Mesenchymal stem cell (in vitro differentiated cells and primary cell): ENCODE results near the gene NCOA1.

ENCODE experiments used
- DNase-seq: peaks from one replicate; pipeline ENCODE4 v3.0.0-alpha.2; 2013
- H2AFZ ChIP-seq: one replicate; pipeline ENCODE4 v1.6.1; 2013; ENCODE audit warnings: low read depth, mild to moderate bottlenecking, control low read depth, inconsistent platforms, low read length, moderate library complexity
- H2AK5ac ChIP-seq: 2 replicates; pipeline ENCODE4 v1.6.1; 2013; ENCODE audit warnings: low read length, moderate library complexity, mild to moderate bottlenecking, inconsistent platforms; ENCODE audit not compliant: severe bottlenecking
- H2BK120ac ChIP-seq: one replicate; pipeline ENCODE4 v1.6.1; 2013; ENCODE audit warnings: low read depth, mild to moderate bottlenecking, inconsistent platforms, low read length, moderate library complexity
- H2BK12ac ChIP-seq, 2 experiments: one replicate each; pipeline ENCODE4 v1.6.1; 2013; ENCODE audit warnings: inconsistent platforms in 2 of 2, low read length in 2 of 2, mild to moderate bottlenecking in 2 of 2, moderate library complexity in 2 of 2, control low read depth in 1 of 2
- H2BK15ac ChIP-seq: one replicate; pipeline ENCODE4 v1.6.1; 2013; ENCODE audit warnings: mild to moderate bottlenecking, low read depth, inconsistent platforms; ENCODE audit not compliant: poor library complexity, severe bottlenecking
- H2BK5ac ChIP-seq: 2 replicates; pipeline ENCODE4 v1.6.1; 2013; ENCODE audit warnings: low read depth, mild to moderate bottlenecking, low read length, control low read depth, inconsistent platforms; ENCODE audit not compliant: poor library complexity, severe bottlenecking
- H3K14ac ChIP-seq, 2 experiments: one replicate each; pipeline ENCODE4 v1.6.1; 2013; ENCODE audit warnings: inconsistent platforms in 2 of 2, low read length in 2 of 2, control low read depth in 1 of 2, mild to moderate bottlenecking in 1 of 2, moderate library complexity in 1 of 2
- H3K18ac ChIP-seq, 2 experiments: one replicate each; pipeline ENCODE4 v1.6.1; 2013; ENCODE audit warnings: inconsistent platforms in 2 of 2, low read length in 2 of 2, control low read depth in 1 of 2, low read depth in 1 of 2, mild to moderate bottlenecking in 1 of 2
- H3K23ac ChIP-seq, 2 experiments: one replicate each; pipeline ENCODE4 v1.6.1; 2013; ENCODE audit warnings: inconsistent platforms in 2 of 2, low read length in 2 of 2, mild to moderate bottlenecking in 2 of 2, moderate library complexity in 2 of 2, control low read depth in 1 of 2
- H3K27ac ChIP-seq: 2 replicates; pipeline ENCODE4 v1.5.1; 2013; ENCODE audit warnings: mild to moderate bottlenecking, moderate library complexity, low read length, control low read depth, inconsistent platforms; ENCODE audit not compliant: poor library complexity, severe bottlenecking
- H3K27me3 ChIP-seq, 2 experiments: 2 replicates each; pipeline versions ENCODE4 v1.6.1 to v1.7.0; 2013; ENCODE audit warnings: low read length in 2 of 2, mild to moderate bottlenecking in 2 of 2, moderate library complexity in 2 of 2, control low read depth in 1 of 2, inconsistent platforms in 1 of 2; ENCODE audit not compliant: control insufficient read depth in 1 of 2, insufficient read depth in 1 of 2
- H3K36me3 ChIP-seq, 2 experiments: 2 replicates each; pipeline versions ENCODE4 v1.6.1 to v1.7.0; 2013; ENCODE audit warnings: low read length in 2 of 2, control low read depth in 1 of 2, inconsistent platforms in 1 of 2, low read depth in 1 of 2, mild to moderate bottlenecking in 1 of 2; ENCODE audit not compliant: insufficient read depth in 2 of 2, control insufficient read depth in 1 of 2
- H3K4ac ChIP-seq, 2 experiments: one replicate each; pipeline ENCODE4 v1.6.1; 2013; ENCODE audit warnings: inconsistent platforms in 2 of 2, low read length in 2 of 2, mild to moderate bottlenecking in 2 of 2, moderate library complexity in 2 of 2, control low read depth in 1 of 2, low read depth in 1 of 2
- H3K4me1 ChIP-seq: 2 replicates; pipeline ENCODE4 v1.6.1; 2013; ENCODE audit warnings: low read depth, low read length, control low read depth; ENCODE audit not compliant: control insufficient read depth, insufficient read depth
- H3K4me2 ChIP-seq: 2 replicates; pipeline ENCODE4 v1.6.1; 2013; ENCODE audit warnings: low read length, mild to moderate bottlenecking, inconsistent platforms; ENCODE audit not compliant: poor library complexity, severe bottlenecking
- H3K4me3 ChIP-seq, 2 experiments: 2 replicates each; pipeline versions ENCODE4 v1.5.1 to v1.7.0; 2013; ENCODE audit warnings: low read length in 2 of 2, mild to moderate bottlenecking in 2 of 2, control low read depth in 1 of 2, low read depth in 1 of 2; ENCODE audit not compliant: insufficient read depth in 1 of 2
- H3K79me1 ChIP-seq: replicated peaks from 2 replicates; pipeline ENCODE4 v1.6.1; 2013; ENCODE audit warnings: mild to moderate bottlenecking, control low read depth, low read length, inconsistent platforms; ENCODE audit not compliant: poor library complexity, severe bottlenecking
- H3K9ac ChIP-seq: 2 replicates; pipeline ENCODE4 v1.7.0; 2013; ENCODE audit warnings: mild to moderate bottlenecking, low read length, moderate library complexity
- H3K9me3 ChIP-seq: 2 replicates; pipeline ENCODE4 v1.7.0; 2013; ENCODE audit warnings: mild to moderate bottlenecking, low read length; ENCODE audit not compliant: control insufficient read depth
- H4K8ac ChIP-seq: one replicate; pipeline ENCODE4 v1.6.1; 2013; ENCODE audit warnings: inconsistent platforms, mild to moderate bottlenecking, low read length, moderate library complexity
- H4K91ac ChIP-seq: one replicate; pipeline ENCODE4 v1.6.1; 2013; ENCODE audit warnings: mild to moderate bottlenecking, low read length, inconsistent platforms
- WGBS: methylation state at CpG from one replicate; pipeline ENCODE4 v1.1.7; 2013; ENCODE audit warnings: mixed read lengths; 5-methylcytosine and 5-hydroxymethylcytosine counted together

NCOA1 gene

DNA sequence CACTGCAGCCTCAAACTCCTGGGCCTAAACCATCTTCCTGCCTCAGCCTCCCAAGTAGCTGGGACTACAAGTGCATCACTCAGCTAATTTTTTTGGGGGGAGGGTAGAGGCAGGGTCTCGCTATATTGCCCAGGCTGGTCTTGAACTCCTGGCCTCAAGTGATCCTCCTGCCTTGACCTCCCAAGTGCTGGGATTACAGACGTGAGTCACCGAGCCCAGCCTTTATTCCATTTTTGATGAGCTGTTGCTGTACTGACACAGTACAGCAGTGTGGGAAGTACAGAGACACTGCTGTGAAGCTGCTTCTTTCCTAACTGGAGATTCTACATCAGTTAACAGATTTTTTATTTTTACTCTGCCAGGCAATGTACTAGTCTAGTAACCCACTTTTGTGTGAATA is 283.3 kb downstream of the NCOA1 start:
- H2AK5ac ChIP-seq = no peak overlapping the region
- H3K9me3 ChIP-seq = no peaks in the 10 kb centered on the region
- H4K8ac ChIP-seq = no peak overlapping the region
- no peaks in the 10 kb centered on the region for H3K4me1 ChIP-seq
- no peak overlapping the region for H2BK12ac ChIP-seq
- H3K9ac ChIP-seq = no peak overlapping the region
- no peak overlapping the region for H2AFZ ChIP-seq
- no peak overlapping the region for H3K4me3 ChIP-seq
- WGBS = 87% methylated on average over 3 of the region's 3 CpGs
- H3K14ac ChIP-seq = no peak overlapping the region
- no peak overlapping the region for H2BK15ac ChIP-seq
- no peak for DNase-seq
- H3K4me2 ChIP-seq = no peak overlapping the region
- H3K36me3 ChIP-seq = peaks cover 4 to 7% of the 10 kb centered on the region in 2 experiments
- H4K91ac ChIP-seq = no peak overlapping the region
- H3K79me1 ChIP-seq = no peaks in the 10 kb centered on the region
- no peaks in the 10 kb centered on the region for H3K27me3 ChIP-seq
- H2BK120ac ChIP-seq = no peak overlapping the region
- no peak overlapping the region for H3K23ac ChIP-seq
- no peak overlapping the region for H3K18ac ChIP-seq
- no peak overlapping the region for H3K4ac ChIP-seq
- no peak overlapping the region for H3K27ac ChIP-seq
- H2BK5ac ChIP-seq = no peak overlapping the region

DNA sequence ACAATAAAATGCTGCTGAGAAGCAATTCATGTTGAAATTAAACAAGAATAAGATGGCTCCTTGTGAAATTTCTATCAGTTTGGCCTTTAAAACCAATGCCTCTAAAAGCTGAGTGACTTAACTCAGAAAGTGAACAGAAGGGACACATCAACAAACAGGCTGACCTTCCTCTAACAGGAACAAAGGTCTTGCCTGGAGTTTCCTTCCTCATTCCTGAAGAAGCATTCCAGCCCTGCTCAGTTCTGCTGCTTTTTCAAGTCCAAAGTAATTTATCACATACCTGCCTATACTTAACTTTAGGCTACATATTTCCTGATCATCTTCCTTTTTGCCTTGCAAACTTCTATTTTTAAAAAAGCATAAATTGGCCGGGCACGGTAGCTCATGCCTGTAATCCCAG is 288.1 kb downstream of the NCOA1 start:
- H2BK15ac ChIP-seq = no peak overlapping the region
- H2AK5ac ChIP-seq = no peak overlapping the region
- no peaks in the 10 kb centered on the region for H3K27me3 ChIP-seq
- H3K27ac ChIP-seq = no peak overlapping the region
- no peak overlapping the region for H2AFZ ChIP-seq
- H3K4me1 ChIP-seq = no peaks in the 10 kb centered on the region
- H2BK120ac ChIP-seq = no peak overlapping the region
- no peak for DNase-seq
- no peak overlapping the region for H3K23ac ChIP-seq
- H3K9ac ChIP-seq = no peak overlapping the region
- no peak overlapping the region for H2BK12ac ChIP-seq
- no peak overlapping the region for H2BK5ac ChIP-seq
- no peaks in the 10 kb centered on the region for H3K36me3 ChIP-seq
- no peak overlapping the region for H4K8ac ChIP-seq
- no peak overlapping the region for H3K14ac ChIP-seq
- H3K9me3 ChIP-seq = no peaks in the 10 kb centered on the region
- no peak overlapping the region for H3K4me3 ChIP-seq
- H3K18ac ChIP-seq = no peak overlapping the region
- no peak overlapping the region for H3K4ac ChIP-seq
- WGBS = 96% methylated on average over 2 of the region's 2 CpGs
- H3K4me2 ChIP-seq = no peak overlapping the region
- no peak overlapping the region for H4K91ac ChIP-seq
- H3K79me1 ChIP-seq = no peaks in the 10 kb centered on the region

DNA sequence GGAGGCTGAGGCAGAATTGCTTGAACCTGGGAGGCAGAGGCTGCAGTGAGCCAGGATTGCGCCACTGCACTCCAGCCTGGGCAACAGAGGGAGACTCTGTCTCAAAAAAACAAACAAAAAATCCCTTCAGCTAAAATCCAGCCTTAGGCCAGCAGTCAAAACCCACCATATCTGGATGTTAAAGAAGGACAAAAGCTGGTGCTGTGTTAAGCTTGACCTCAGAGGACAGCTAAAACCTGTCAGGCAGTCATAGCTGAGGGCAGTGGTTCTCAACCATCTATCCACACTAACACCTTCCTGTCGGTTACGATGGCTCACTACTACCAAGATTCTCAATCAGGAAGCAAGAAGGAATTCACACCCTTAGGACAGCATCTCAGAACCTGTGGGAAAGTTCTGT is 292.6 kb downstream of the NCOA1 start:
- Histone ChIP-seq H4K91ac (no peak overlapping the region), H2BK5ac (no peak overlapping the region)

GRCh38 chr2:24785671-24786321 is 294.7 kb downstream of the NCOA1 start:
- 92% methylated on average over 6 of the region's 6 CpGs for WGBS
- Histone ChIP-seq H2BK120ac (no peak overlapping the region), H4K91ac (no peak overlapping the region), H3K23ac (no peak overlapping the region), H3K4me2 (no peak overlapping the region), H3K9ac (no peak overlapping the region), H3K4ac (no peak overlapping the region), H3K4me1 (no peaks in the 10 kb centered on the region), H3K36me3 (peaks cover 11 to 18% of the 10 kb centered on the region in 2 experiments), H3K79me1 (no peaks in the 10 kb centered on the region), H2AFZ (no peak overlapping the region), H2AK5ac (no peak overlapping the region), H3K27me3 (no peaks in the 10 kb centered on the region), H2BK12ac (no peak overlapping the region), H2BK5ac (no peak overlapping the region), H4K8ac (no peak overlapping the region), H3K18ac (no peak overlapping the region), H2BK15ac (no peak overlapping the region), H3K9me3 (peaks cover 4% of the 10 kb centered on the region), H3K14ac (no peak overlapping the region), H3K27ac (no peak overlapping the region), H3K4me3 (no peak overlapping the region)
- no peak for DNase-seq

More for the DNA sequence above, 292.6 kb downstream of the NCOA1 start:
- Histone ChIP-seq H4K8ac (no peak overlapping the region), H3K4ac (no peak overlapping the region), H2BK120ac (no peak overlapping the region), H2AFZ (no peak overlapping the region), H3K14ac (no peak overlapping the region), H3K9ac (no peak overlapping the region), H3K27me3 (no peaks in the 10 kb centered on the region), H3K4me1 (no peaks in the 10 kb centered on the region), H3K4me3 (no peak overlapping the region), H3K9me3 (peaks cover 4% of the 10 kb centered on the region), H3K79me1 (no peaks in the 10 kb centered on the region), H3K23ac (no peak overlapping the region), H3K18ac (no peak overlapping the region), H2BK12ac (no peak overlapping the region), H2AK5ac (no peak overlapping the region), H3K36me3 (no peaks in the 10 kb centered on the region), H3K27ac (no peak overlapping the region), H3K4me2 (no peak overlapping the region), H2BK15ac (no peak overlapping the region)
- DNase-seq = no peak
- WGBS = 90% methylated on average over 2 of the region's 3 CpGs
